GM23338 (cell line): ENCODE data around the gene CD68. TPM values are rescaled to one million over a fixed set of nuclear protein-coding genes. Genes with fewer than 3 reads are reported as not detected.
"Not testable (repeated sequence)": the region's sequence is repeated elsewhere in the genome, so short reads cannot be mapped to it uniquely, and the experiment has no call there.

Source experiments
- ATAC-seq: fragments of 200-7000 bp; cut with Tn5 transposase; 3 replicates; pipeline ENCODE4 v1.9.1; 2020
- DNase-seq: peaks from one replicate; pipeline ENCODE4 v3.0.0-alpha.2; 2015; ENCODE audit warnings: low spot score
- H2AFZ ChIP-seq: fragments of 200-600 bp; sonication (generic); 2 replicates; pipeline ENCODE4 v1.8.0; 2016; ENCODE audit warnings: antibody characterized with exemption, mild to moderate bottlenecking, moderate library complexity
- H3F3A ChIP-seq: fragments of 200-600 bp; sonication (generic); replicated peaks from 2 replicates; pipeline ENCODE4 v1.8.0; 2017; ENCODE audit warnings: antibody characterized with exemption, mixed run types, low read depth
- H3K27ac ChIP-seq: fragments of 200-600 bp; sonication (generic); 2 replicates; pipeline ENCODE4 v1.6.1; 2016; ENCODE audit warnings: low read depth
- H3K27me3 ChIP-seq: fragments of 200-600 bp; sonication (generic); 2 replicates; pipeline ENCODE4 v1.8.0; 2016; ENCODE audit warnings: mild to moderate bottlenecking, mixed run types, moderate library complexity; ENCODE audit not compliant: insufficient read depth
- H3K36me3 ChIP-seq: fragments of 200-600 bp; sonication (generic); 2 replicates; pipeline ENCODE4 v1.8.0; 2016; ENCODE audit warnings: mild to moderate bottlenecking; ENCODE audit not compliant: insufficient read depth
- H3K4me1 ChIP-seq: fragments of 200-600 bp; sonication (generic); 2 replicates; pipeline ENCODE4 v1.8.0; 2016; ENCODE audit warnings: mild to moderate bottlenecking, moderate library complexity; ENCODE audit not compliant: insufficient read depth
- H3K4me2 ChIP-seq: fragments of 200-600 bp; sonication (generic); 2 replicates; pipeline ENCODE4 v1.7.1; 2017; ENCODE audit warnings: mixed run types
- H3K4me3 ChIP-seq: fragments of 200-600 bp; sonication (generic); 2 replicates; pipeline ENCODE4 v1.6.1; 2016; ENCODE audit warnings: mixed run types
- H3K79me2 ChIP-seq: fragments of 200-600 bp; sonication (generic); replicated peaks from 2 replicates; pipeline ENCODE4 v1.8.0; 2017; ENCODE audit warnings: mild to moderate bottlenecking; ENCODE audit not compliant: insufficient read depth
- H3K9me2 ChIP-seq: fragments of 200-600 bp; sonication (generic); 2 replicates; pipeline ENCODE4 v1.8.0; 2017; ENCODE audit not compliant: insufficient read depth
- H4K20me1 ChIP-seq: fragments of 200-600 bp; sonication (generic); replicated peaks from 2 replicates; pipeline ENCODE4 v1.8.0; 2017; ENCODE audit warnings: mild to moderate bottlenecking; ENCODE audit not compliant: insufficient read depth
- H3K27ac Mint-ChIP-seq: 2 replicates; pipeline ENCODE4 v1.8.0; 2020; ENCODE audit warnings: inconsistent platforms, mild to moderate bottlenecking, moderate library complexity, mixed read lengths
- H3K27me3 Mint-ChIP-seq: 3 replicates; pipeline ENCODE4 v1.8.0; 2022; ENCODE audit warnings: low read depth, mild to moderate bottlenecking, moderate library complexity, mixed read lengths, inconsistent platforms; ENCODE audit not compliant: insufficient read depth, poor library complexity
- H3K36me3 Mint-ChIP-seq: 3 replicates; pipeline ENCODE4 v1.8.0; 2021; ENCODE audit warnings: low read depth, mild to moderate bottlenecking, inconsistent platforms, moderate library complexity, mixed read lengths
- H3K4me1 Mint-ChIP-seq: 3 replicates; pipeline ENCODE4 v1.8.0; 2020; ENCODE audit warnings: mild to moderate bottlenecking, inconsistent platforms, mixed read lengths
- H3K4me3 Mint-ChIP-seq: 3 replicates; pipeline ENCODE4 v1.8.0; 2021; ENCODE audit warnings: moderate library complexity, mild to moderate bottlenecking, inconsistent platforms, mixed read lengths
- H3K9me3 Mint-ChIP-seq: 3 replicates; pipeline ENCODE4 v1.8.0; 2020; ENCODE audit warnings: moderate library complexity, mild to moderate bottlenecking, inconsistent platforms, mixed read lengths
- CREB1 ChIP-seq: fragments of 250-450 bp; sonication (Bioruptor Pico); IDR thresholded peaks from 2 replicates; pipeline ENCODE4 v1.5.0; 2020; ENCODE audit warnings: low read depth, mild to moderate bottlenecking, moderate library complexity
- EZH2 ChIP-seq: fragments of 200-600 bp; sonication (generic); IDR thresholded peaks from one replicate; pipeline ENCODE4 v1.8.0; 2017; ENCODE audit warnings: antibody characterized with exemption, mild to moderate bottlenecking, low read depth; ENCODE audit not compliant: unreplicated experiment
- POLR2AphosphoS5 ChIP-seq: IDR thresholded peaks from 2 replicates; pipeline ENCODE4 v1.6.1; 2016; ENCODE audit warnings: antibody characterized with exemption, low read depth
- ZNF114 ChIP-seq: fragments of 250-450 bp; sonication (Bioruptor Pico); IDR thresholded peaks from 2 replicates; pipeline ENCODE4 v1.5.0; 2020; ENCODE audit warnings: mild to moderate bottlenecking, moderate library complexity
- ZNF331 ChIP-seq: fragments of 250-450 bp; sonication (Bioruptor Pico); IDR thresholded peaks from 2 replicates; pipeline ENCODE4 v1.5.0; 2020; ENCODE audit warnings: low read depth, mild to moderate bottlenecking, moderate library complexity
- polyA plus RNA-seq: library from polyadenylated mRNA; unstranded; fragments of >200 nt; fragmentation: Nextera tagmentation; extraction: Ambion mirVana; gene quantifications from 2 replicates; pipeline ENCODE4 v1.2.1, GENCODE V29; 2016
- total RNA-seq: library from RNA; depleted of rRNA; stranded (reverse); fragments of >200 nt; shearing (Covaris generic); gene quantifications from 2 replicates; pipeline ENCODE4 v1.2.3, GENCODE V29; 2014
- TF ChIP-seq, protein P1 (sequence below): IDR thresholded peaks from 2 replicates; pipeline ENCODE4 v1.6.1; 2016; ENCODE audit warnings: antibody characterized with exemption

The CD68 gene
- total and polyA plus RNA-seq, 2 experiments from 2014 or later, result not detected

DNA sequence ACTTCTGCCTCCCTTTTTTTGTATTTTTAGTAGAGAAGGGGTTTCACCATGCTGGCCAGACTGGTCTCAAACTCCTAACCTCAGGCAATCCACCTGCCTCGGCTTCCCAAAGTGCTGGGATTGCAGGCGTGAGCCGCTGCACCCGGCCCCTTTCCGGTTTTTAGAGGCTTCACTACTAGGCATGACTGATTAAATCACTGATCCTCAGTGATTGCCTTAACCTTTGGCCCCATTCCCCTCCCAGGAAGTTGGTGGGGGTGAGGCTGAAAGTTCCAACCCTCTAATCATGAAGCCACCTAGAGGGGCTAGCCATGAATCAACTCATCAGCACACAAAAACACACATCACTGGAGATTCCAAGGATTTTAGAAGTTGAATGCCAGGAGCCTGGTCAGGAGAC lies 18.1 kb downstream of the CD68 start:
- H2AFZ ChIP-seq, H3K4me1 ChIP-seq, H3F3A ChIP-seq, H3K27me3 ChIP-seq, H3K4me1 Mint-ChIP-seq, ATAC-seq, H3K4me3 ChIP-seq, H3K4me2 ChIP-seq, H3K27me3 Mint-ChIP-seq, H3K9me3 Mint-ChIP-seq, H3K27ac Mint-ChIP-seq, H3K27ac ChIP-seq, H3K79me2 ChIP-seq, H3K4me3 Mint-ChIP-seq, H3K9me2 ChIP-seq, H4K20me1 ChIP-seq, DNase-seq: not testable (repeated sequence)
- H3K36me3 Mint-ChIP-seq, result peaks cover 86% of the 10 kb centered on the region
- peaks cover 37% of the 10 kb centered on the region for H3K36me3 ChIP-seq

- Histone ChIP-seq H2AFZ (no peak overlapping the region), H3K4me3 (no peak overlapping the region), H3K9me2 (no peaks in the 10 kb centered on the region), H3K27me3 (no peaks in the 10 kb centered on the region), H3K79me2 (peaks cover 35% of the 10 kb centered on the region), H3K27ac (no peak overlapping the region), H4K20me1 (peaks cover 23% of the 10 kb centered on the region), H3F3A (peaks cover 4% of the 10 kb centered on the region; the same call in 1 of the 2 replicates), H3K4me2 (no peak overlapping the region), H3K4me1 (no peaks in the 10 kb centered on the region), H3K36me3 (peaks cover 40% of the 10 kb centered on the region)
- Mint-ChIP-seq H3K4me3 (no peak overlapping the region), H3K36me3 (peaks cover 53% of the 10 kb centered on the region), H3K27me3 (peaks cover 4% of the 10 kb centered on the region), H3K4me1 (no peaks in the 10 kb centered on the region; the same call in 1 of the 3 replicates), H3K9me3 (no peaks in the 10 kb centered on the region), H3K27ac (no peak overlapping the region)
- ATAC-seq (no peak), DNase-seq (no peak)
- TF ChIP-seq, protein P1, sequence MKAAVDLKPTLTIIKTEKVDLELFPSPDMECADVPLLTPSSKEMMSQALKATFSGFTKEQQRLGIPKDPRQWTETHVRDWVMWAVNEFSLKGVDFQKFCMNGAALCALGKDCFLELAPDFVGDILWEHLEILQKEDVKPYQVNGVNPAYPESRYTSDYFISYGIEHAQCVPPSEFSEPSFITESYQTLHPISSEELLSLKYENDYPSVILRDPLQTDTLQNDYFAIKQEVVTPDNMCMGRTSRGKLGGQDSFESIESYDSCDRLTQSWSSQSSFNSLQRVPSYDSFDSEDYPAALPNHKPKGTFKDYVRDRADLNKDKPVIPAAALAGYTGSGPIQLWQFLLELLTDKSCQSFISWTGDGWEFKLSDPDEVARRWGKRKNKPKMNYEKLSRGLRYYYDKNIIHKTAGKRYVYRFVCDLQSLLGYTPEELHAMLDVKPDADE, result no peak
- TF ChIP-seq ZNF114 (CRISPR knock-in tag), result no peak
- no peak for TF ChIP-seq POLR2AphosphoS5
- no peak for TF ChIP-seq CREB1 (CRISPR knock-in tag)
- no peak for TF ChIP-seq ZNF331 (CRISPR knock-in tag)
Observed at GRCh38 chr17:7606280-7606679, 26.8 kb downstream of the CD68 start.

DNA sequence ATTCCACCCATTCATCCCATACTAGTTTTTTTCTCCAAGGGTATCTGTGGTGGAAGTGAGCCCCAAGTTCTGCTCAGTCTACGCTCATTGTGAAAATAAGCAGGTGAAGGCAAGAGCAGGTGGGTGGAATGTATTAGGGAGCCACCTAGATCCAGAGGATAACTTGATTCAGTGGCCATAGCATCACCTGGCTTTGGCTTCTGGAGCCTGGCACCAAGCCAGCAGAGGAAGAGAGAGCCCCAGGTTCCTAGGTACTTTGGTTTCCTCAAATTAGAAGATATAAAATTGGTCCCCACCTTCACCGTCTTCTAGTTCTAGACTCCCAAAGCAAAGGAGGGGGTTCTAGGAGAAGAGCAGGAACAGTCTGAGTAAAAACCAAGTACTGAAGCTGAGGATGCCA lies 31.2 kb downstream of the CD68 start:
- no peak overlapping the region for H3K4me2 ChIP-seq
- H3K79me2 ChIP-seq, result peaks cover 64% of the 10 kb centered on the region
- no peak for TF ChIP-seq EZH2
- peaks cover 23% of the 10 kb centered on the region for H3K4me1 ChIP-seq
- H3K4me3 ChIP-seq, result no peak overlapping the region
- no peak for DNase-seq
- peaks cover 19% of the 10 kb centered on the region for H3K36me3 Mint-ChIP-seq
- no peaks in the 10 kb centered on the region; the same call in 1 of the 2 replicates for H3K27me3 ChIP-seq
- no peaks in the 10 kb centered on the region for H3K9me2 ChIP-seq
- no peak overlapping the region for H3K27ac Mint-ChIP-seq
- H3F3A ChIP-seq, result peaks cover 19% of the 10 kb centered on the region; the same call in 1 of the 2 replicates
- no peak overlapping the region for H3K4me3 Mint-ChIP-seq
- H3K4me1 Mint-ChIP-seq, result peaks cover 17% of the 10 kb centered on the region
- H3K27ac ChIP-seq, result no peak overlapping the region
- peaks cover 11% of the 10 kb centered on the region for H3K27me3 Mint-ChIP-seq
- peaks cover 46% of the 10 kb centered on the region for H4K20me1 ChIP-seq
- H3K36me3 ChIP-seq, result 0 out of 2 replicates have a peak, but pooled peaks cover 6% of the 10 kb centered on the region
- no peak for ATAC-seq
- no peaks in the 10 kb centered on the region; the same call in 2 of the 3 replicates for H3K9me3 Mint-ChIP-seq
- no peak overlapping the region for H2AFZ ChIP-seq
